ENCODE measurements around the gene PRSS57.

DNA sequence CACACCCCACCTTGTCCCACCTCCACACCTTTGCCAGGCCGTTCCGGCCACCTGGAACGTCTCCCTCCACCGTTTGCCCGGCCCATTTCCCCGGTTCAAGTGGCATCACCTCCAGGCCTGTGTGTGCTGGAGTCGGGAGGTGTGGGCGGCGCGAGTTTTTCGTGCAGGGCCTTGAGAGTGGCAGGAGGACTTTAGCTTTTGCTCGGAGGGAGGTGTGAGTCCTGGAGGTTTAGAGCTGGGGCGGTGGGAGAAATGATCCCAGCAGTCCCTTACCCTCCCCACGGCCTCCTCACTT, 9.1 kb upstream of the PRSS57 start:
- TF ChIP-seq, protein P1, sequence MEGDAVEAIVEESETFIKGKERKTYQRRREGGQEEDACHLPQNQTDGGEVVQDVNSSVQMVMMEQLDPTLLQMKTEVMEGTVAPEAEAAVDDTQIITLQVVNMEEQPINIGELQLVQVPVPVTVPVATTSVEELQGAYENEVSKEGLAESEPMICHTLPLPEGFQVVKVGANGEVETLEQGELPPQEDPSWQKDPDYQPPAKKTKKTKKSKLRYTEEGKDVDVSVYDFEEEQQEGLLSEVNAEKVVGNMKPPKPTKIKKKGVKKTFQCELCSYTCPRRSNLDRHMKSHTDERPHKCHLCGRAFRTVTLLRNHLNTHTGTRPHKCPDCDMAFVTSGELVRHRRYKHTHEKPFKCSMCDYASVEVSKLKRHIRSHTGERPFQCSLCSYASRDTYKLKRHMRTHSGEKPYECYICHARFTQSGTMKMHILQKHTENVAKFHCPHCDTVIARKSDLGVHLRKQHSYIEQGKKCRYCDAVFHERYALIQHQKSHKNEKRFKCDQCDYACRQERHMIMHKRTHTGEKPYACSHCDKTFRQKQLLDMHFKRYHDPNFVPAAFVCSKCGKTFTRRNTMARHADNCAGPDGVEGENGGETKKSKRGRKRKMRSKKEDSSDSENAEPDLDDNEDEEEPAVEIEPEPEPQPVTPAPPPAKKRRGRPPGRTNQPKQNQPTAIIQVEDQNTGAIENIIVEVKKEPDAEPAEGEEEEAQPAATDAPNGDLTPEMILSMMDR (IDR thresholded peaks at IDR 0.05): no peak
- TF ChIP-seq POLR2A (IDR thresholded peaks at IDR 0.05) (no peak), EP300 (IDR thresholded peaks at IDR 0.05) (no peak)
